Left cardiac atrium (tissue), 4 donors: Measurements from ENCODE around the gene MOB2. TPM values are rescaled to one million over a fixed set of nuclear protein-coding genes. Genes with fewer than 3 reads are reported as not detected.
"Not testable (repeated sequence)": the region's sequence is repeated elsewhere in the genome, so short reads cannot be mapped to it uniquely, and the experiment has no call there.

Experiments used
- ATAC-seq, 2 donors: fragments of 200-7000 bp; cut with Tn5 transposase; one replicate each; pipeline ENCODE4 v1.9.1; 2020; ENCODE audit warnings: mild to moderate bottlenecking in 2 of 2, moderate library complexity in 2 of 2
- DNase-seq: peaks from one replicate; pipeline ENCODE4 v3.0.0-alpha.2; 2020
- intact Hi-C, 2 donors: fragments of 100-400 bp; cut with DNase I; formaldehyde crosslinking; loops; one replicate each; pipeline versions ENCODE4 v1.14.1 to v1.15.1; 2022 to 2023
- total RNA-seq, 2 donors: library from RNA; stranded (reverse); fragmentation: NEBNext Ultra II Directional; extraction: Animal tissue kit (Norgen Biotek cat#: 25700); gene quantifications; one replicate each; pipeline ENCODE4 v1.2.1, GENCODE V29; 2021
- donor health status: DM: no; HTN: yes; CAD: no.
- donor health status: DM: no; HTN: yes; CAD: no; lungs with severe emphysema.
- donor health status: DM: yes; HTN: yes; CAD: no.
- donor health status: Dilated cardiomyopathy.

MOB2 gene
- total RNA-seq, 2 donors from 2014 or later: 36.6 to 44.0 TPM

DNA sequence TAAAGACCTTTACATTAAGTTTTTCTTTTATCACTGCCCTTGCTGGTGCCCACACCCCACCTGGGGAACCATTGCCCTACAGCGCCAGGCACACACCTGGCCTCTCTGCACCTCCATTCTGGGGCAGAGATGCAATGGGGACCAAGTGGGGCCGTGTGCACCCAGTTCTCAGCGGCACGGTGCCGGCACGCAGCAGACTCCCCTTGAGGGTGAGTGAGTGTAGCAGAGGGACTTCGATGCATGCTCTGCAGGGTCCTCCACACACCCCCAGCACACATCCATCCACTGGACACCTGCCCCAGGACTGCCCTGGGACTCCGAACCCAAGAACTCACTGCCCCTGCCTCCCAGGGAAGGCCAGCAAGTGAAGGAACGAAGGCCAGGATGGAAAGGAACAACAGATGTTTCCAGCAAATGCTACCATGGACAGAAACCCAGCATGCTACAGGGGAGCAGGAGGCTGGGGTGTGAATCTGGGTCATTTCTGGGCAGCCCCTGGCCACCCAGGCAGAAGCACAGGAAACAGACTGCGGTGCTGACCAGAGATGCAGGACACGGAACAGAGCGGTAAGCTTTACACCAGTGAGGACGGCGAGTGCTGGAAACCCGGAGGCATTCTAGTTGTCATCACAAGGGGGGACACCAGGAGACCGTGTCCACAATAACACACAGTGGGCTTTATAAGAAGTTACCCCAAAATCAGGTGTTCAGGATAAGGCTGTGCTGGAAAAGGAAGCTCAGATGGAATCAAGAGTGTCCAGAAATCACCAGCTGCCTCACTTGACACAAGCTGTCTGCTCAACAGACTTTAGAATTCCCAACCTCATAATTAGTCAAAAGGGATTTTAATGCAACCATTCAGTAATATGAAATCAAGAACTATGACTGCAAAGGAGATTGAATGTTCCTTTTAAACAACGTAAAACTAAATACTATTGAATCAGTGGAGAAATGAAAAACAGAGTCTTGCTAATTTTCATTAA, 32.7 kb upstream of the MOB2 start:
- intact Hi-C loops: loop anchor here in 1 of 2 donors (10.0 kb wide), 2 partner anchors 65 to 185 kb away; no protein-coding TSS in a partner anchor
- DNase-seq: peak; percentile 1
- no peak for ATAC-seq

DNA sequence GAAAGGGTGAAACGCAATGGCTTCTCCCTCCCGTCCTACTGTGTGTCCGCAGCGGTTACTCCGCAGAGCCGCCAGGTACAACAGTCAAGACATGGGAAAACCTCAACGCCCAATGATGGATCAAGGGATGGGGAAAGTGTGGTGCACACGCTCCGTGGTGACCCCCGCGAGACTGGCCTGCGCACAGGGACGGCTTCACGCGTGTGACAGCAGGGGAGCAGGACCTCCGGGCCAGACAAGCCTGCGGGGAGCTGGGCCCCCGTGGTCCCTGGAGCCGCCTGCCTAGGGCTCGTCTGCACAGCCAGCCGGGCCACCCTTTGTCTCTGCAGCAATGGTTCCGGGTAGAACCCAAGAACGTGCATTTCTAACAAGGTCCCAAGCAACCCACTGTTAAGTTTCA, 31.7 kb upstream of the MOB2 start:
- intact Hi-C loops: loop anchor here in 1 of 2 donors (10.0 kb wide), 2 partner anchors 64 to 184 kb away; no protein-coding TSS in a partner anchor
- peak; percentile 17 for DNase-seq
- ATAC-seq: no peak

DNA sequence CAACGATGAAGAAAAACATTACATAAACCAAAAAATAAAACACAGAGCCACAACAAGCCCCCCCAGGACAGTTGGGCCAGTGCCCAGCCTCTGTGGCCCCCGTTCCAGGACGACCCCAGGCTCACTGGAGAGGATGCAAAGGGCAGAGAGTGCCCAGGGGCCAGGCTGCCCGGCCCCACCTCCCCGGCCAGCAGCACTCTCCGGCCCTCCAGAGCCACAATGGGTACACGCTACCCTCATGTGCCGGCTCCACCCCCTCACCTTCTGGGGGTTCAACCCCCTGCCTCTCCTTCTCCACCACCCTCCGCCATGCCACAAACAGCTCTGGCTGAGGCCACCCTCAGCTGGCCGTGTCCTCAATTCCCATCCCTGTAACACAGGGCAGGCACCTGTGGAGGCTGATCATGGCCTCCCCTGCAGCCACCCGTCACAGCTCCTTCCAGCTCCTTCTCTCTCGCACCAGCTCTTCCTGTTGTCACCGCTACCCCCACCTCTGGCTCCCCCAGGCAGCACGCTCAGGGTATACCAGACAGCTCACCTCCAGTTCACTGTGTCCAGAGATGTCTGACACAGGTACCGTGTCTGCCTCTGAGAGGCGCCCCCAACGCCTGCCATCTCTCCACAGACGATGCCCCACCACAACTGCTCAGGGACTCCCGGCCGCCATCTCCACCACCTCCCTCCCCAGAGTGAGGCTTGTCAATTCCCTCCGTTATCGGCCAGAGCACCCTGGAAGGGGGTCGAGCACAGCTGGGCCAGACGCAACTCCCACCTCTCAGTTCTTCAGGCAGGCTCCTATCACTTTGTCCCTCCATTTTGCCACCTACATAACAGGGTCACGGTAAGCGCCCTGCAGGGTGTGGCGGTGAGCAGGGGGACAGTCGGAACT, 30.8 kb upstream of the MOB2 start:
- DNase-seq: peak; percentile 13

DNA sequence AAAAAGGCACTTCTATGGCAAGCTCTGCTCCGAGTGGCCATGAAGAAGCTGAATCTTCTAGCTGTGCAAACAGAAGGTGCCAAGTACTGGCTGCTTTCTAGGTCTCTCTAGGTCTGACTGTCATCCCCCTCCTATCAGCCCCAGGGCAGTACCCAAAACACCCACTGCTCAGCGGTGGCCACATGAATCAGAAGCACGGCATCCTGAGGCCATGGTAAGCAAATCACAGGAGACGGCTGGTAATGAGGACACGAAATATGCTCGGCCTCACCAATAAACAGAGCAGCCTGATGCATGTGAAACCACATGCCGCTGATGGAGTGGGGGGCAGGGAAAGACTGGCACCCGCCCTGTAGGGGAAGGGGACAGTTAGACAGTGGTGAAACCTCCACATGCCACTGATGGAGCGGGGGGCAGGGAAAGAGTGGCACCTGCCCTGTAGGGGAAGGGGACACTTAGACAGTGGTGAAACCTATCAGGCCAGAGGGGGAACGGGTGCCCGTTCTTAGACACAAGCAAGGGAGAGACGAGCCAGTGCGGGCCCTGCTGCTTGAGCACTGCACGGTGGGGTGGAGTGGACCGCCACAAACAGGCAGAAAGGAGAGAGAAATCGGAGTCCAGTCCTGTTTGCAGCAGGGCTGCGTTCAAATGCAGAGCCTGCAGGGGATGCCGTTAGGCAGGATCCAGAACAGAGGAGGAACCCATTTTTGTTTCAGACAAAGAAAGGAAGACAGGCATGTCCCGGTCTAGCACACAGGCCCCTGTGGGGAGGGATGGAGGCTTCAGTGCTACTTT, 29.9 kb upstream of the MOB2 start:
- DNase-seq (peak; percentile 16), ATAC-seq (no peak)
- intact Hi-C loops: loop anchor here in 1 of 2 donors (2.0 to 10.0 kb wide), 3 partner anchors 62 to 314 kb away; no protein-coding TSS in a partner anchor

More for the DNA sequence above, 30.8 kb upstream of the MOB2 start:
- no peak for ATAC-seq
- intact Hi-C loops: loop anchor here in 1 of 2 donors (2.0 to 10.0 kb wide), 3 partner anchors 63 to 315 kb away; no protein-coding TSS in a partner anchor

DNA sequence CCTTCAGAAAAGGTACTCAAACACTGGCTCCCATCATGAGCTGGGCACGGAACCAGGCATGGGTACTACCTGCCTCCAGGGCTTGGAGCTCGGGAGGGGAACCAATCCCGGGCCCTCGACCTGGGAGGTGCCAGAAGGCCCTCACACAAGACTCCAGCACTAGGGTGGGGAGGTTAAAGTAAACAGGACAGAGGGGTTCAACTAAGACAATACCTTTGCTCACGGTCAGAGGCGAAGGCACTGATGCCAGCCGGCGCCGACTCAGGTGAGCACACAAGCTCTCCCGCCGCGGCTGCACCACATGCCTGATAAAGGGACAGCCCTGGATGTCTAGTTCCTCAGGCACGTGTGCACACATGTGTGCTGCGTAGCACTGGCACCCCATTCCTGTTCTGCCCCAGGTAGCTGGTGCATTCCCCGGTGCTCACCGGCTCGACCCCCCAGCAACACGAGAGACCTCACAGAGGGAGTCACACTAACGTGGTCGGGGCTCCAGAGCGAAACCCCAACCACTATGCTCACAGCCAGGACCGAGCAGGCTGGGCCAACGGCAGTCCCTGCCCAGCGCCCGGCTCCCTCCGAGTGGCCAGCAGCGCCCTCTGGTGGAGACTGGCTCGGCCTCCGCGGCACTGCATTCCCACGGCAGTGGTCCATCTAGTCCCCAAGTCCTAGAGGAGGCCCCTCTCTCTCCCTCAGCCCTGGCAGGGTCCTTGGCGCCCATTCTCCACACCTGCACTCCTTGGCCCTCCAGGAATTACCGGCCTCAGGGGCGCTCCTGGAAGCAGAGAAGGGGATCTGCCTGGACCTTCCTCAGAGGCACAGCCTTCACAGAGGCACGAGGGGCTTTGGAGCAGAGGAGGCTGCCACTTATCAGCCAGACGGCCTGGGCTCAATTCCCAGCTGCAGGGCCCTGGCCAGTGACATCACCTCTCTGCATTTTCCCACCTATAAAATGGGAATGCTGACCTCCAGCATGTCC, 28.8 kb upstream of the MOB2 start:
- ATAC-seq (peak; percentile 86 to 93), DNase-seq (peak; percentile 86)
- intact Hi-C loops: loop anchor here in 1 of 2 donors (2.0 to 10.0 kb wide), 3 partner anchors 61 to 313 kb away; no protein-coding TSS in a partner anchor

DNA sequence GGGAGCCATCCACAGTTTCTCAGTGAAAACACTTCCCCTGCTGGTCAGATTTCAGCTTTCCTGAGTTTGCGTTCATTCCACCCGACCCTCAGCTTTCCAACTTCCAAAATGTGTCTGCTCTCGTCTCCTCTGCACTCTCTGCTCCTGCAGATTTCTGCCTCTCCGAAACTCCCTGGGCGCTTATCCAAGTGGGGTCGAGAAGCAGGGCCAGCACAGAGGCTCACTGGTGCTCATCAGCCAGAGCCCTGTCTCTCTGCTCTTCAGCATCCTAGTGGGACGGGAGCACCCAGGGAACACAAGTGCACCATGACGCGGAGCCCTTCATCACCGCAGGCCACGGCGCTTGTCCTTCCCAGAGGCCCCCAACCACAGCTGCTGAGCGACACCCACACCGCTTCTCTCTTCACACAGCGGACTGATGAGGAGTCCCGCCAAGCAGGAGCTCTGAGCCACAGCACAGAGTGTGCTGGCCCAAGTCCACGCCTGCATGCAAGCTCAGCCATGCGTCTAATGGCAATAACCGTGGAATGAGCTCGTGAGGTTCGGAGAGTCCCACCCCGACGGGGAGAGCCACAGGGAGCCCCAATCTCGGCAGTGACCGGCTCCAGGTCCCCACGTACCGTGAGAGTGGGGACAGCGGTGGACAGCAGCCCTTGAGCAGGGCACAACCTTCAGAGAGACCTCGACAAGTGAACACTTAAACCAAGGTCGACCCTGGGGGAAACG, 27.9 kb upstream of the MOB2 start:
- DNase-seq (peak; percentile 39), ATAC-seq (peak; percentile 46 to 61)
- intact Hi-C loops: loop anchor here in 1 of 2 donors (10.0 kb wide), 2 partner anchors 60 to 180 kb away; no protein-coding TSS in a partner anchor

DNA sequence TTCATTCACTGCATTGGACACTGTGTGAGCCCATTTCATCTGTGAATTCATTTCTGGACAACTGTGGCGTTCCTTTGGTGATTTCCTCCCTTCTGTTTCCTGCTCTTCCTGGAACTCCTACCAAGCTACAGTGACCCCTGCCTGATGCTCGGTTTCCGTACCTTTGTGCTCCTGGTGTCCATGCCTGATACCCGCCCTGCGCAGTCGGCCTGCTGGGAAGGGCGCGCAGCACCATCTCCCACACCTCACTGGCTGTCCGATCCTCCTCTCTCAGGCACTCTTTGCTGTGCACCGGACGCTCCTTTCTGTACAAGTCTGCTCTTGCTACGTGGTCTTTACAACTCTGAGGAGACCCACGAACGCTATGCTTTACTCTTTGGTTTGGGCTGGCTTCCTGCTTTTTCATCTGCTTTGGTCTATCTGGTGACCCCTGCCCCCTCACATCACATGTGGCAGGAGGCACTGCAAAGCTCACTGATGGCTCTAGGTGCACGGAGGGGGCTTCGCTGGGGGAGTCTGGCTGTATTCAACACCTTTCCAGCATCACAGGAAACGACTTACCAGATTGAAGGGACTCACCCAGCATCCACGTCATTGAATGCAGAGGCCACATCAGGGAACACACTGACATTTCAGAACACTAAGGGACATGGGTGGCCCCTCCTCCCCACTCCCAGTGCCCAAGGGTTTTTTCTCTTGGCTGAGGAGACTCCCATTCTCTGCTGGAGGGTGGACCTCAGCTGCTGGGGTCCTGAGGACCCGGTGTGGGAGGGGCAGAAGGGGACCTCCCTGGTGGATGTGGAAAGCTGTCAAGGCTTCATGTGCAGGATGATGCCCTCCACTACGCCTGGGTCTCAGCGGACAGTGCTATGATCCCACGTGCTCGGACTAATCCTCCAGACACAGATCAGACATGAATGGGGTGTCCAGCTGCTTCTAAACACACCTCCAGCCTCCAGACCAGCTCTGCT, 27.0 kb upstream of the MOB2 start:
- intact Hi-C loops: loop anchor here in 1 of 2 donors (10.0 kb wide), 2 partner anchors 59 to 179 kb away; no protein-coding TSS in a partner anchor
- no peak for ATAC-seq
- DNase-seq: peak; percentile 13

DNA sequence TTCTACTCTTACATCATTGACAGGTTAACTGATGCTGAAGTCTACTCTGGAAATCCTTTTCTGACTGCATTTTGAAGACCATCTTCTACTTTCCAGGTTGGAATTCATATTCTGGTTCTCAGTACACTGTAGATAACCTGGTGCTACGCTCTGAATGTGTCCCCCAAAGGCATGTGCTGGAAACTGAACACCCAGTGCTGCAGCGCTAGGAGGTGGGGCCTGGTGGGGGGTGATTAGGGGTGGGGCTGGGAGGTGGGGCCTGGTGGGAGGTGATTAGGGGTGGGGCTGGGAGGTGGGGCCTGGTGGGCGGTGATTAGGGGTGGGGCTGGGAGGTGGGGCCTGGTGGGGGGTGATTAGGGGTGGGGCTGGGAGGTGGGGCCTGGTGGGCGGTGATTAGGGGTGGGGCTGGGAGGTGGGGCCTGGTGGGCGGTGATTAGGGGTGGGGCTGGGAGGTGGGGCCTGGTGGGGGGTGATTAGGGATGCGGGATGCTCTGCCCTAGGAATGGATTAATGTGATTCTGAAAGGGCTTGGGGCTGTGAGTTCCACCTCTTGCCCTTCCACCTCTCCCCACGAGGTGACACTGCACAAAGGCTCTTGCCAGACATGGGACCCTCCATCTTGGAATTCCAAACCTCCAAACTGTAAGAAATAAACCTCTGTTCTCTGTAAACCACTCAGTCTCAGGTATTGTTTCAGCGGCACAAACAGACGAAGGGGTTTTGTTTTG, 26.1 kb upstream of the MOB2 start:
- not testable (repeated sequence) for ATAC-seq, DNase-seq
- intact Hi-C loops: loop anchor here in 1 of 2 donors (10.0 kb wide), 2 partner anchors 58 to 178 kb away; no protein-coding TSS in a partner anchor

DNA sequence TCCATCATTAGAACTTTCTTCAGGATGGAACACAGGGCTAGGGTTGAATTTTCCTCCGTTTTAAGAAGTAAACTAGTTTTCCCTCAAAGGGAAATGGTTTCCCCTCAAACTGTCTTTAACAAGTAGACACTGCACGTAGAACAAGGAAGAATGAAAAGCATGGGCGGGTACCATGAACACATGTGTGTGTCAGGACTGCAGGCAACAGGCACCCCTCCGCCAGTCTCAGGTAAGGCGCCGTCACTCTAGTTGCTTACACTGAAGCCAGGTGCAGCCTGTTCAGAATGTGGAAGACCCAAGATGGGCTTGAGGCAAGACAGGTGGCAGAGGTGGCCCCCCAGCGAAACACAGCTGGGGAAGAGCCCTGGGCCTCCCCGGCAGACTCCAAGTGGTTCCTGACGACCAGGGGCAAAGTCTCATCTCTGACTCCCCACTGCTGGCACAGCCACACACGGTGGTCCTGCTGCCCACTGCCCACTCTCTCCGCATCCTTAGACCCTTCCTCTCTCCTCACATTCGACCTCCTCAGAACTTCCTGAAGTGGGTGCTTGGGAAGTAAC, 25.4 kb upstream of the MOB2 start:
- intact Hi-C loops: loop anchor here in 1 of 2 donors (10.0 kb wide), 2 partner anchors 57 to 177 kb away; no protein-coding TSS in a partner anchor
- DNase-seq (peak; percentile 16), ATAC-seq (no peak)

DNA sequence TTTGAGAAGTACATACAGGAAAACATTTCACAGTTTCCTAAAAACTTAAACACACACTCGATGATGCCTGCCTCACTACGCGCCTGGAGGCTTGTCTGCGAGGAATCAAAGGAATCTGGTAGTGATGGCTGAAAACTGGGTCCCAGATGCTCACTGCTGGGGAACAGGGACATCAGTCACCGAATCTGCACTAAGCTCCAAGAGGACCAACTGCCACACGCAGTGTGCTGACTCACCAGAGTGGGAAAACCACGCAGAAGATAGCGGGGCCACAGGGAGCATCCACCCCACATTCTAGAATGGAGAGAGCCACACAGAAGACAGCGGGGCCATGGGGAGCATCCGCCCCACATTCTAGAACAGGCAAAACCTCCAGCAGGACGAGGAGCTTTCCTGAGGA, 24.3 kb upstream of the MOB2 start:
- intact Hi-C loops: loop anchor here in 1 of 2 donors (10.0 kb wide), 2 partner anchors 56 to 176 kb away; no protein-coding TSS in a partner anchor
- ATAC-seq: no peak
- no peak for DNase-seq

DNA sequence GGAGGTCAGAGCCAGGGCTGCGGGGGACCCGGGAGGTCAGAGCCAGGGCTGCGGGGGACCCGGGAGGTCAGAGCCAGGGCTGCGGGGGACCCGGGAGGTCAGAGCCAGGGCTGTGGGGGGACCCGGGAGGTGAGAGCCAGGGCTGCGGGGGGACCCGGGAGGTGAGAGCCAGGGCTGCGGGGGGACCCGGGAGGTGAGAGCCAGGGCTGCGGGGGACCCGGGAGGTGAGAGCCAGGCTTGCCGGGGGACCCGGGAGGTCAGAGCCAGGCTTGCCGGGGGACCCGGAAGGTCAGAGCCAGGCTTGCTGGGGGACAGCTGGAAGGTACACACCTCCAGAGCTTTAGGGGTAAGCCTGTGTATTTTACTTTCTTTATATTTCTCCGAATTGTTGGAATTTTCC, 23.8 kb upstream of the MOB2 start:
- DNase-seq: peak; percentile 16
- not testable (repeated sequence) for ATAC-seq
- intact Hi-C loops: loop anchor here in 1 of 2 donors (10.0 kb wide), 2 partner anchors 56 to 176 kb away; no protein-coding TSS in a partner anchor

DNA sequence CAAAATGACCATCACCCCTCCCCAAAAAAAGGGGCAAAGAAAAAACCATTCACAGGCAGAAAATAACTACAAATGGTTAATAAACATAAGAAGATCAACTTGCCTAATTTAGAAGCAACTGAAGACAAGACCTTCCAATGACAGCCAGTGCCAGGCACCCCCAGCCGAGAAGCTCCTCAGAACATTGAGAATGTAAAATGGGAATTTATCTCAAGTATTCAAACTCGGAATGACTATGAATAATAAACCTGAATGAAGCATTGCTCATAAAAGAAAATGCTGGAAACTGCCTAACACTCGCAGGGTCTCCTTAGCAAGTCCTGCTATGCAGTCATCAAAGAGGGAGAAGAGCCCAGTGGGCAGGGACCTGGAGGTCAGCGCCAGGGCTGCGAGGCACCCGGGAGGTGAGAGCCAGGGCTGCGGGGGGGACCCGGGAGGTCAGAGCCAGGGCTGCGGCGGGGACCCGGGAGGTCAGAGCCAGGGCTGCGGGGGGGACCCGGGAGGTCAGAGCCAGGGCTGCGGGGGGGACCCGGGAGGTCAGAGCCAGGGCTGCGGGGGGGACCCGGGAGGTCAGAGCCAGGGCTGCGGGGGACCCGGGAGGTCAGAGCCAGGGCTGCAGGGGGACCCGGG, 23.2 kb upstream of the MOB2 start:
- intact Hi-C loops: loop anchor here in 1 of 2 donors (10.0 kb wide), 2 partner anchors 55 to 175 kb away; no protein-coding TSS in a partner anchor
- DNase-seq: no peak
- no peak for ATAC-seq

DNA sequence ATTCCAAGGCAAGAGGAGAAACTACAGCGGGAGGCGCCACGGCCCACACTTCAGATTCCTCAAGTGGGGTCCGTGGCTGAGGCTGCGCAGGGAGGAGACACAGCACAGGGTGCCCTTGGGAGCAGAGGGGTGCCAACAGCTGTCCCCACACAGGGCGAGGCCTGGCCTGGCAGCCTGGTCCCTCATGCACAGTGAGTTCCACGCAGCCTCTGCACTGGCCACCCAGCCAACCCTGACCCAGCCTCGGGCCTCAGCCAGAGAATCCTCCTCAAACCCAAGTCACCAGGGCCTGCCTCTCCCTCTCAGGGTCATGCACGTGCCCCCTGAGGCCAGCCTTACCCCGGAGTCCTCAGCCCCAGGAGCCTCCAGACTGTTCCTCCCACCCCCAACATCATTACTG, 22.4 kb upstream of the MOB2 start:
- intact Hi-C loops: no loop called here
- no peak for ATAC-seq
- DNase-seq: peak; percentile 13
